ENCODE results near the gene ARL15.

The ARL15 gene

GRCh38 chr5:53902296-53902907 lies 408.0 kb downstream of the ARL15 start:
- Histone ChIP-seq H3K27me3 (no peaks in the 10 kb centered on the region), H3K4me1 (no peaks in the 10 kb centered on the region), H3K4me3 (ENCODE audit: low read depth, low read length) (no peak overlapping the region), H3K9me3 (no peaks in the 10 kb centered on the region), H3K36me3 (no peaks in the 10 kb centered on the region)
- no peak for DNase-seq
- TF ChIP-seq, protein P1, sequence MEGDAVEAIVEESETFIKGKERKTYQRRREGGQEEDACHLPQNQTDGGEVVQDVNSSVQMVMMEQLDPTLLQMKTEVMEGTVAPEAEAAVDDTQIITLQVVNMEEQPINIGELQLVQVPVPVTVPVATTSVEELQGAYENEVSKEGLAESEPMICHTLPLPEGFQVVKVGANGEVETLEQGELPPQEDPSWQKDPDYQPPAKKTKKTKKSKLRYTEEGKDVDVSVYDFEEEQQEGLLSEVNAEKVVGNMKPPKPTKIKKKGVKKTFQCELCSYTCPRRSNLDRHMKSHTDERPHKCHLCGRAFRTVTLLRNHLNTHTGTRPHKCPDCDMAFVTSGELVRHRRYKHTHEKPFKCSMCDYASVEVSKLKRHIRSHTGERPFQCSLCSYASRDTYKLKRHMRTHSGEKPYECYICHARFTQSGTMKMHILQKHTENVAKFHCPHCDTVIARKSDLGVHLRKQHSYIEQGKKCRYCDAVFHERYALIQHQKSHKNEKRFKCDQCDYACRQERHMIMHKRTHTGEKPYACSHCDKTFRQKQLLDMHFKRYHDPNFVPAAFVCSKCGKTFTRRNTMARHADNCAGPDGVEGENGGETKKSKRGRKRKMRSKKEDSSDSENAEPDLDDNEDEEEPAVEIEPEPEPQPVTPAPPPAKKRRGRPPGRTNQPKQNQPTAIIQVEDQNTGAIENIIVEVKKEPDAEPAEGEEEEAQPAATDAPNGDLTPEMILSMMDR (IDR thresholded peaks at IDR 0.05; ENCODE audit: low read depth, low read length) = no peak

DNA sequence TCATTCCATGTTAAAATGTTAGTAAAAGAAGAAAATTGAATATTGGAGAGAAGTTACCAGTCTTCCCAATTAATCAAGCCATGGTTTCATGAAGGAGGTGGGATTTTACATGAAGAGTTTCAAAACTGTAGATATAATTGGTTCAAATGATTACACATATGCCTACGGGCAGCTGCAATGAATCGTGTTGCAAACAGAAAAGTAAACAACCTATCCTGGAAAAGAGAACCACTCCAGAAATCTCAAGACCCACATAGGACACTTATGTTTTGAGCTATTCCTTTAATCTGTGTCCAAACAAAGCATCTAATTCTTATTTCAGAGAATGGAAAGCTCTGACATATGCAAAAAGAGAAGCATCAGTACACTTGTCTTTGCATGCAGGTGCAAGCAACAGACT lies 409.7 kb downstream of the ARL15 start:
- Histone ChIP-seq H3K9me3 (no peaks in the 10 kb centered on the region), H3K4me1 (no peaks in the 10 kb centered on the region), H3K36me3 (no peaks in the 10 kb centered on the region), H3K4me3 (ENCODE audit: low read depth, low read length) (no peak overlapping the region), H3K27me3 (no peaks in the 10 kb centered on the region)
- DNase-seq = no peak
- TF ChIP-seq, protein P1 (IDR thresholded peaks at IDR 0.05; ENCODE audit: low read depth, low read length) = no peak

DNA sequence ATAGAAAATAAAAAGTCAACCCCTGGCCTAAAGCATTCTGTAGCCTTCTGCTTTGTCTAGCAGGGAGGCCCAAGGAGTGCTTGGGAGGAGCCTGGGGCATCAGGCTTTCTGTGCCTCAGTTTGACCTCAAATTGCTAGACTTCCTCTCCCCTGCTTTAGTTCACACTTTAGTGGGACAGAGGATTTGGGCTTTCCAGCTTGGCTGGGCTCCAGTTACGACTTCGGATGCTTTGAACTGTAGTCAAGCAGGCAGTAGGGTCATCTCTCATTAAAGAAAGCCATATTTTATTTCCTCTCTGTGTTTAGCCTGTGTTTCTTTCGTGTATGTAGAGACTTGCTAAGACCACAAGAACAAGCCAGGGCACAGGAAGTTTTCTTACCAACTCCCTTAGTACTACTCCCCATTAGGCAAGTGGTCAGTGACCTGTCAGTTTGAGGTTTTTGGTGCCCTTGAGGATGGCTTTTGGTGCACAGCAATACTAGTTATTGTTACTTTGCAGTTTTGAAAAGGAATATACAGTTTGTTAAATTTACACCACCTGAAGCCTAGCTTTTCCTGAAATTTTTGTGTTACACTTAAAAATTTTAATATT lies 415.2 kb downstream of the ARL15 start:
- no peak for DNase-seq
- Histone ChIP-seq H3K9me3 (no peaks in the 10 kb centered on the region), H3K27me3 (no peaks in the 10 kb centered on the region), H3K4me3 (ENCODE audit: low read depth, low read length) (no peak overlapping the region), H3K36me3 (no peaks in the 10 kb centered on the region), H3K4me1 (no peaks in the 10 kb centered on the region)
- TF ChIP-seq, protein P1 (IDR thresholded peaks at IDR 0.05; ENCODE audit: low read depth, low read length) = no peak

DNA sequence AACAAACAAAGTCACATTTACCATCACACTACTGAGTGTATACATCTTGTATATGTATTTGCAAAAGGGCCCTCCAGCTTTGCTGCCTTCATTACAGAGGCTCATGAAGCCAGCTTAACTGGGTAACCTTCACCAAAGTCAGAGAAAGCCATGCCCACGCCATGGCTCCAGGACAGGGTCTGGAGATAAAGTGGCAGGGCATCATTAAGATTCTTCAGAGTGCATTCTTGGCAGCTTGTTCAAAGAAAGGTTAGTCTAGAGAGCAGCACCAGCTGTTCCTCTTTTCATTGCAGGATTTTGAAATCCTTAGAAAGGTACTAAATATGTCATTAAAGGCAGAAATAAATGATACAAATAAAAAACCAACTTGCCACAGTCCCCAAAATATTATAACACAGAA lies 416.7 kb downstream of the ARL15 start:
- no peak for DNase-seq
- TF ChIP-seq, protein P1 (IDR thresholded peaks at IDR 0.05; ENCODE audit: low read depth, low read length) = no peak
- H3K27me3 ChIP-seq = no peaks in the 10 kb centered on the region
- no peaks in the 10 kb centered on the region for H3K9me3 ChIP-seq
- no peak overlapping the region for H3K4me3 ChIP-seq (ENCODE audit: low read depth, low read length)
- no peaks in the 10 kb centered on the region for H3K36me3 ChIP-seq
- no peaks in the 10 kb centered on the region for H3K4me1 ChIP-seq

- no peaks in the 10 kb centered on the region for H3K4me1 ChIP-seq
- H3K9me3 ChIP-seq = no peaks in the 10 kb centered on the region
- DNase-seq = no peak
- no peak overlapping the region for H3K4me3 ChIP-seq (ENCODE audit: low read depth, low read length)
- TF ChIP-seq, protein P1 (IDR thresholded peaks at IDR 0.05; ENCODE audit: low read depth, low read length) = no peak
- H3K36me3 ChIP-seq = no peaks in the 10 kb centered on the region
- no peaks in the 10 kb centered on the region for H3K27me3 ChIP-seq
Observed at GRCh38 chr5:53892224-53892623, 418.1 kb downstream of the ARL15 start.

- H3K9me3 ChIP-seq = no peaks in the 10 kb centered on the region
- TF ChIP-seq, protein P1 (IDR thresholded peaks at IDR 0.05; ENCODE audit: low read depth, low read length) = no peak
- no peak for DNase-seq
- H3K27me3 ChIP-seq = no peaks in the 10 kb centered on the region
- H3K36me3 ChIP-seq = no peaks in the 10 kb centered on the region
- no peaks in the 10 kb centered on the region for H3K4me1 ChIP-seq
- no peak overlapping the region for H3K4me3 ChIP-seq (ENCODE audit: low read depth, low read length)
Observed at GRCh38 chr5:53891159-53891558, 419.2 kb downstream of the ARL15 start.

Measured in BE2C (cell line).